Stimulated activated CD4-positive, alpha-beta T cell treated with anti-CD3 and anti-CD28 coated beads, Interleukin-2, amount 100 ng/mL, for 24 hours (primary cell): ENCODE results near the gene RASL12.
"Not testable (repeated sequence)": the region's sequence is repeated elsewhere in the genome, so short reads cannot be mapped to it uniquely, and the experiment has no call there.

ENCODE experiments used
- DNase-seq, 2 donors: peaks; one replicate each; pipeline ENCODE4 v3.0.0-alpha.2; 2020

Gene RASL12, protein sequence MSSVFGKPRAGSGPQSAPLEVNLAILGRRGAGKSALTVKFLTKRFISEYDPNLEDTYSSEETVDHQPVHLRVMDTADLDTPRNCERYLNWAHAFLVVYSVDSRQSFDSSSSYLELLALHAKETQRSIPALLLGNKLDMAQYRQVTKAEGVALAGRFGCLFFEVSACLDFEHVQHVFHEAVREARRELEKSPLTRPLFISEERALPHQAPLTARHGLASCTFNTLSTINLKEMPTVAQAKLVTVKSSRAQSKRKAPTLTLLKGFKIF

DNA sequence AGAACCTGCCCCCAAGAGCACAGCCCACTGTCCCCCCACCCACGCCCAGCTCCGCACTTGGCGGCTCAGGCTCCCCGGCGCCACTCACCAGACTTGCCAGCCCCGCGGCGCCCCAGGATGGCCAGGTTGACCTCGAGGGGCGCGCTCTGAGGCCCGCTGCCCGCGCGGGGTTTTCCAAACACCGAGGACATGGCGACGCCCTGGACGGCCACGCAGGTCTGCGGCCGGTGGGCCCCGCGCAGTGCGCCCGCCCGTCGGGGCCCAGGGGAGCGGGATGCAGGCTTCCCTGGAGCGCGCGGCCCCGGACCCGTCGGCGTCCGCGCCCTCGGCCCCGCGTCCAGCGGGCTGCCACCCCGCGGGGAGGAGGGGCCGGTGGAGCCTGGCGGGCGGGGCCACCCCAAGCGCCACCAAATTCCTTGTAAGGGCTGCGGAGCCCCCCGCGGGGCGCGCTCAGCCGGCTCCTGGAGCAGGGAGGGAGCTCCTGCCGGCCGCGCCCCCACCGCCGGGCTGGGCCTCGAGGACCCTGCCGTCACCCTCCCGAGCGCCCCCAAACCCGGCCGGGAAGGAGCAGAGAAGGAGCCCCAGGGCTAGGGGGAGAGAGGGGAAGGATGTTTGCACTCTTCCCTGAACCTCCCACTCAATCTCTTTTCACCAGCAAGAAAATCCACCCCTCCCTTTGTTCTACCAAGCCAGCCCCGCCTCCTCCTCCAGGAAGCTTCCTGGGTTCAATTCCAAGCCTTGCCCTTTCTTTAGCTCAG lies at the start of gene RASL12:
RASL12 (minus strand) TSS at position 347 of the 758 bp plus-strand sequence; CDS start at position 191, 156 bp downstream.
- DNase-seq, result no peak

DNA sequence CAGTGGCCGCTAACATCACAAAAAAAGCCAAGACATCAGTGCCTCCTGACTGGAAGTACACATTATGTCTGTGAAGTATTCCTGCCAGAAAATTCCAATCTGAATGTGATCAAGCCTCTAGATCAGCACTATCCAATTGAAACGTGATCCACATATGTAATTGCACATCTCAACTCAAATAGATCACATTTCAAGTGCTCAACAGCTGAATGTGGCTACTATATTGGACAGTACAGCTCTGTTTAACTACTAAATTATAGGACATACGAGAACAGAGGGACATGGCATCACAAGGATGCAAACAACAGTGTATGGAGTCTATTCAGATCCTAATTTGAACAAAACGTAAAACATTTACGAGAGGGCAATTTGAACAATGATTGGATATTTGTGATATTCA lies 47.8 kb upstream of the RASL12 start:
- DNase-seq, result no peak

DNA sequence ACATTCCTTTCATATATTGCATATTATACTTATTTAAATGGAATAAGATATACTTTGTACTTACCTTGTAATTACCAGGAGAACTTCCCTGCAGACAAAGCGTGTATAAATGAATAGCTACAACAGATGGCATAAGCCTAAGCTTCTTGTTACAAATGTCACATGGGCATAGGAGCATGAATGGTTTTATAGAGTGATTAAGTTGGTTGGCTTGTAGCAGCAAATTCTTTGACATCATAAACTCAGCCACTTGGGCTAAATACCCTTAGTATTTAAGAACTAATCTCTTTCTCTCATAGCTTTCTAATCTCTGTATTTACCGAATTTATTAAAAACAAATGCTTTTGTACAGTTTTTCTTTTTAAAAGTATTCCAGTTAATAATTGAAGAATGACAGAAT lies 47.3 kb upstream of the RASL12 start, which contains the start of gene UBAP1L:
UBAP1L (minus strand) TSS at position 115 of the 400 bp plus-strand sequence. CDS start 8,985 bp downstream, outside the sequence.
- DNase-seq, result no peak

DNA sequence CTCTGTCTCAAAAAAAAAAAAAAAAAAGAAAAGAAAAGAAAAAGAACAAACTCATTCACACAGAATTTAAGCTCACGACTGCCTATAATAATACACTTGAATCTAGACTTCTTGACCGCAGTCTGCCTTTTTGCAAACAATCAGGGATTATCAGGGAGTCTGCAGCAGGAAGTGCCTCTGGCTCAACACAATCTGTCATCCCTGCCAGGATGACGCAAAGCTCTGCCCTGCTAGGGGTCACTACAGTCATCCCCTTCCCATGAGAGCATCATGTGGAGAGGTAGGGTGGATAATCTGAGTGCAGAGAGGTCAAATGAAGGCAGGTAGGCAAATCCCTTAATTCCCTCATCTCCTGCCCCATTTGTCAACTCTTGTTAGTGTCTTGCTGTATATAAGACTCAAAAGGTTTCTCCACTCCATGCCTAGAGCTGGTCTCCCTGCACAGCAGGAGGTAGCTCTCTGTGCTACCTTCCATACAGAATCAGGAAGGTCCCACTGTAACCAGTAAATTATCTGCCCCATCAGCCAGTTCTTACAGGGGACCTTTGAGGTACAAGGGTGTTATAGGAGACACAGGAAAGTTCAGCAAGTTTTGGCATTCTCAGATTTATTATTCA lies 43.0 kb upstream of the RASL12 start:
- DNase-seq, result no peak

DNA sequence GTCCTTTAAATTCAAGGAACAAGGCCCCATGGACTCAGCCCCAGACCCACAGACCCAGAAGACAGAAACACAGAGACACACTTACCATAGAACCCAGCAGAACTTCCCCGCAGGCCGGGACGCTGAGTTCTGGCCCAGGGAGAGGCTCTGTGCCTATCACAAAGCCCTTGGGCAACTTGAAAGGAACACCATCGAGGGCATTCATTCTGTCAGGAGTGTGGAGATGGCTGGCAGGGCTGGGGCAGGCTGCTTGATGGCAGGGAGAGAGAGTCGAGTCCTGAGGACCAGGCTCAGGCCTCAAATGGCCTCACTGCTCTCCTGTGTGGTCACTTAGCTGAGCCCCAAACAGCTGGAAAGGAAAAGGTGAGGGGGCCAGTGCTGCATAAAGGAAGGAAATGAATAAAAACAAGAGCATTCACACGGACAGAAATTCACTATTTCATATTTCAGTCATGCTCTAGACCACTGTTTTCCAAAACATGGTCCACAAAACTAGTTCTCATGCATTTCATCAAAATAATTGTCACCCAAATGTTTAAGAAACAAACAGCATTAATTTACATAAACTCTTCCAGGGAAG lies 38.3 kb upstream of the RASL12 start:
- no peak for DNase-seq

DNA sequence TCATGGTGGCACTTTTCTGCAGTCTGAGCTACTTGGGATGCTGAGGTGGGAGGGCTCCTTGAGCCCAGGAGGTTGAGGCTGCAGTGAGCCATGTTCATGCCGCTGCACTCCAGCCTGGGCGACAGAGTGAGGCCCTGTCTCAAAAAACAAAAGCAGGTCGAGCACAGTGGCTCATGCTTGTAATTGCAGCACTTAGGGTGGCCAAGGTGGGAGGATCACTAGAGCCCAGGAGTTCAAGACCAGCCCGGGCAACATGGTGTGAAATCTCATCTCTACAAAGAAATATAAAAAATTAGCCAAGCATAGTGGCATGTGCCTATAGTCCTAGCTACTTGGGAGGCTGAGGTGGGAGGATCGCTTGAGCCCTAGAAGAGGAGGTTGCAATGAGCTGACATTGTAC lies 37.2 kb upstream of the RASL12 start:
- no peak for DNase-seq

DNA sequence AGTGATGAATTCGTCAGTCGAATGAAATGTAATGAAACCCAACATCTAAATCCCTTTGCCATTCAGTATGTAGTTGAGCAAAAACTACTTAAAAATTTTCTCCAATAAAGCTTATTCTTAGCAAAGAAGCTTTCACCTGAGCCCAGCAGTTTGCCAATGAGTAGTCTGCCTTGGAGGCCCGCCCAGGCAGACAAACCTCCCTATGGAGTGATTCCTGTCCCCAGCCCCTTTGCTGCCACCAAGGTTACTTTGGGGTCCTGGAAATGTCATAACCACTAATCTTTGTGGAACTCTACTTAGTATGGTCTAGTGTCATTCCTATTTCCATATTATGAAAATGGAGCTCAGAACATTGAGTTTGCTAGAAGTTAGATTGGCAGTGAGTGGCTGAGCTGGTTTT lies 35.1 kb upstream of the RASL12 start:
- no peak for DNase-seq

DNA sequence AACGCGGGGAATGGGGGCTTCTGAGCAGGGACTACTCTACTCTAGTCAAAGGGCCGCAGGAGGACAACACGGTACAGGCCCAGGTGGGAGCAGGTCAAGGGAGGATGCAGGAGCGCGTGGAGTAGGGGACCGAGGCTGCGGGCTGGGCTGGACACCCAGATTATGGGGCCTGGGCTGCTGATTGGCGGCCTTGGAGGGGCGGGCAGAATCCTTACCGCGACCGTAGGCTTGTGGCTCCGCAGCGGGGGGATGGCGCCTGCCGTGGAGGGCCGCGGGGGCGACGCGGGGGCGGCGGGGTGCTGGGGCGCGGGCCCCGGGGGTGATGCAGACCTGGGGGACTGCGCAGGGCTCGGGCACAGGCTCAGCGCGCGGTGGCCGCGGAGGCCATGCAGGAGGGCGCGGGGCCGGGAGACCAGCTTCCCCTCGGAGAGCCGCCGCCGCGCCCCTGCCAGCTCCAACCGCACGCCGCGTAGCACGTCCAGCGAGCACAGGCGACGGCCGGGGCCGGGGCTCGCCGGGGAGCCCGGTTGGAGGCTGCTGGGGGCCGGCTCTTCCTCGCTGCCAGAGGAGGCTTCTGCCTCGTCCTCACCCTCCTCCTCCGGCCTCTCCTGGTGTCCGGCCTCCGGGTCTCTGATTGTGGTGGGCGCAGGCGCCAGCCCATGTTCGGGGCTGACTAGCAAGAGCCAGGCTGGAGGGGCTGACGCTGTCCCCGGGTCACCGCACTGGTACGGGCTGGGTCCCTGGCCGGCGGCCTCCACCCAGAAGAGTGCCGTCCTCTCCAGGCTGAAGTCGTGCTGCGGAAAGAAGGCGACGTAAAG lies 34.3 kb upstream of the RASL12 start:
- no peak for DNase-seq

DNA sequence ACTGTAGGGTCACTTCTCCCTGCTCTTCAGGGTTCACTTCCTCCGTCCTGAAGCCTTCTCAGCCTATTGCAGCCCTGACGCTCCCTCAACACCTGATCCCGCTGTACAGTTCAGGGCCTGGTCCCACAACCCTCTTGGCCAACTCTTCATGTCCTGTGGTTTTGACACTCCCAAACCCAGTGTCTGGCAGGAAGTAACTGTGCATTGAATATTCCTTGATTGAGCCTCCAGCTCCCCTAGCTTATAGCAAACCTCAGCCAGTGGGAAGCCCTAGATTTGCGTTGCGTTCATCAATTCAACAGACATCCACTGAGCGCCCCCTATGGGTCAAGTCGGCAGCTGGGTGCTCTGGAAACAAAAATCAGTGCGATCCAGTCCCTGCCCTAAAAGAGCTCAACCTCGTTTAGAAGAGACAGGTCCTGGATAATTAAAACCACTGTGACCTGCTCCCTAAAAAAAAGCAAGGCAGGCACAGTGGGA lies 33.7 kb upstream of the RASL12 start:
- DNase-seq, result peak; percentile 64 to 70

DNA sequence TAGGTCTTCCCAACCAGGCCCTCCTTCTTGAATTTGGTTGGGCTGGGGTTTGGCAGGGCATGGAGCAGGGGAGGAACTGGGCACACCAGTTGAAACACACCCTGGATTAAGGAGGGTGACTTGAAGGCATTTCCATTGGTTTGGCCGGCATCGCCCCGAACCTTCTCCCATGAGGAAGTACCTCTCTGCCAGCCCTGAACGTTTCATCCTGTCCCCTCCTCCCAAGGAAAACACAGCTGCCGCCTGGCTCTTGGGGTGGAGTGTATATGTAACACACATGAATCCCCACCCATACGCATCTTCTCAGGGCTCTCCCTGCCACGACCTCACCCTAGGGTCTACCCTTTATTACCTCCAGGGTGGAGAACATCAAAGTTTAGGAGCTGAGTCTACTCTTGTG lies 32.7 kb upstream of the RASL12 start:
- no peak for DNase-seq

DNA sequence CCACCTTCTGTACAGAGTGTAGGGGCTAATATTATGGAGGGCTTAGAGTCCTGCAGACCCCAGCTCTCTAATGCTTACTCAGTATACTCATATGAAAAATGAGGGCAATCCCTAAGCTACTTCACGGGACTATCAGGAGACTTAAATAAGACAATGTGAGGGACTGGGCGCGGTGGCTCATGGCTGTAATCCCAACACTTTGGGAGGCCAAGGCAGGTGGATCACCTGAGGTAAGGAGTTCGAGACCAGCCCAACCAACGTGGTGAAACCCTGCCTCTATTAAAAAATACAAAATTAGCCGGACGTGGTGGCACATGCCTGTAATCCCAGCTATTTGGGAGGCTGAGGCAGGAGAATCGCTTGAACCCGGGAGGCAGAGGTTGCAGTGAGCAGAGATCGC lies 32.0 kb upstream of the RASL12 start:
- not testable (repeated sequence) for DNase-seq

DNA sequence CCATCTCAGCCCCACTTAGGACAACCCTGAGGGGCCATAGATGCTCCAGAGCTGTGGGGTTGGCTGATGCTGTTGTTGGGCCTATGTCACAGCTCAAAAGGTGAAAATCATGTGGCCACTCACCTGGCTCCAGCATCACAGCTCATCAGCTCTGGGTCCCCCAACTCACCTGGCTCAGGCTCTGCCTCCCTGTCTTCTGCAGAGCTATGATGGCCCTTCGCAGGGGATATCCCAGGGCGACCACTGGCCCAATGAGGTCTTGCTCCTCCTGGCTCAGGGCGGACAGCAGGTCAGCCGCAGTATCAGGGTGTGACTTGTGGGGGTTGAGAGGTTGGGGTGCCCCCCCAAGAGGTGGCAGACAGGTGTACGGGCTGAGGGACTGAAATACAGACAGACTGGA lies 31.5 kb upstream of the RASL12 start:
- no peak for DNase-seq

DNA sequence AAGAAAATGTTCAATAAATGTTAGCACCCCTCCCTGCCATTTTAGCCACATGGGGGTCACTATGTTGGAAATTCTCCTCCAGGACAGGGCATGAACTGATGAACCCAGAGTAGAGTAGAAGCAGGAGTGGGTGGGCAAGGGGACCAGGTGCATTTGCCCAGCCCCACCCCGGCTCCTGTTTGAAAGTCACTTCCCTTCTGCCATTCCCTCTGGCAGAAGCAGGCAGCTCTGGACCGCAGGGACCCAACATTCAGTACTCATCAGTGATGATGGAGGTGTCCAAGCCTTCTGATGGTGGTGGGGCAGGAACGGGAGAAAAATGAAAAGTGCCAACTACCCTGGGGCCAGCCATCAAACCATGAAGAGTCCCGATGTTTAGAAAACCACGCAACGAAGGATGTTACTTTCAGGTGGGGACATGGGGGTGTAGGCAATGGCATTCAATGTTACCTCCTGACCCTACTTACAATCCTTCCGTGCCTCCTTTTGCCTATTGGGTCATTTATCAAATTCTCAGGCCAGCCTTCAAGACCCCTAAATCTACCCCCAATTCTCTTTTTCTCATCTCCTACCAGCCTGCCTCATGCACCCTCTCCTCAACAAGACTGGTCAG lies 30.0 kb upstream of the RASL12 start:
- no peak for DNase-seq

DNA sequence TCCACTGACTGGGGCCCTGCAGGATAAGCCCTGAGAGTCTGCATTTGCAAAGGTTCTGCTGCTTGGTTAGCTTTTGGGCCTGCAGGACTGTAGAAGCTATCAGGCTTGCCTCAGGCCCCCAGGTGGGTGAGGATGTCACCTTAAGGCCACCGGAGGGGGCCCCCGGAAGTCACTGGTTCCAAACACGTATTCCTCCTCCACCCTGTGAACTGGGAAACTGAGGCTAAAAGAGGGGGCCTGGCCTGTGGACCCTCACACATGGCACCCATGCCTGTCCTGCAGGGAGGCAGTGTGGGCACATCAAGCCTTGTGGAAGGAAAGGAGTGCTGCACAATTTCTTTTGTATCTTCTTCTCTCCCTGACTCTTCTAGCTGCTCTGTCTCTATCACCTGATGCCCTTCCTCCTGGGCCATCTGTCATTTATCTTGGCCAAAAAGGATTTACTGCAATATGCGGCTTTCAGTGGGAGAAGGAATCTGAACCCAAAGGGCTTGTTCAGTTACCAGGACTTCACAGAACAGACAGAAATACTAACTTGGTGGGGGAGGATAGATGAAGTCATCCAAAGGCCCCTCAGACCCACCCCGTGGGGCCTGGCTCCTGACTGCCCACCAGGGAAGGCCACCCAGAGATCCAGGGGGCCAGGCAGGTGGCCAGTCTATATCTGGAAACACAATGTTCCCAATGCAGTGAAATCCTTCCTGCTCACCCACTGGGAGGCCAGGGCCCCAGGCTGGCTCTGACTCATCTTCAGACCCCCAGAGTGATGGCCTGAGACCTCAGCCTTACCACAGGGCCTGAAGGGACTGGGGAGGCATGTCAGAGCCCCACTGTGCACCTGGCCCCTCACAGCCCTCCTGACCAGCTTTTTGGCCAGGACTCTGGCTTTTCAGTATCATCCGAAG lies 28.9 kb upstream of the RASL12 start:
- no peak for DNase-seq

DNA sequence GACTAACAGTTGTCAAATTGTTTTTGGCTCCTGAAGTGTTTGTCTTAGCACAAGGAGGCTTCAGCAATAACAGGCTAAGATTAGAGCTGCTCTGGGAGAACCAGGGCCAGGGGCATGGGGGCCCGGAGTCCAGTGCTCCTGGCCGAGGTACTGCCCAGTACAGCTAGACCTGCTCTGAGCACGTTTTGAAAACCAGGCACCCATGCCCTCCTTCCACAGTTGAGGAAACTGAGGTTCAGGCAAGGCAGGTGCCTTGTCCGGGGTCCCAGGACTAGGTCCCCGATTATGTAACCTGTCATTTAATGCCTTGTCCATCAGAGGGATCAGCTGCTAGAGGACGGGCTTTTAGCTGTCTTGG lies 27.9 kb upstream of the RASL12 start:
- no peak for DNase-seq

DNA sequence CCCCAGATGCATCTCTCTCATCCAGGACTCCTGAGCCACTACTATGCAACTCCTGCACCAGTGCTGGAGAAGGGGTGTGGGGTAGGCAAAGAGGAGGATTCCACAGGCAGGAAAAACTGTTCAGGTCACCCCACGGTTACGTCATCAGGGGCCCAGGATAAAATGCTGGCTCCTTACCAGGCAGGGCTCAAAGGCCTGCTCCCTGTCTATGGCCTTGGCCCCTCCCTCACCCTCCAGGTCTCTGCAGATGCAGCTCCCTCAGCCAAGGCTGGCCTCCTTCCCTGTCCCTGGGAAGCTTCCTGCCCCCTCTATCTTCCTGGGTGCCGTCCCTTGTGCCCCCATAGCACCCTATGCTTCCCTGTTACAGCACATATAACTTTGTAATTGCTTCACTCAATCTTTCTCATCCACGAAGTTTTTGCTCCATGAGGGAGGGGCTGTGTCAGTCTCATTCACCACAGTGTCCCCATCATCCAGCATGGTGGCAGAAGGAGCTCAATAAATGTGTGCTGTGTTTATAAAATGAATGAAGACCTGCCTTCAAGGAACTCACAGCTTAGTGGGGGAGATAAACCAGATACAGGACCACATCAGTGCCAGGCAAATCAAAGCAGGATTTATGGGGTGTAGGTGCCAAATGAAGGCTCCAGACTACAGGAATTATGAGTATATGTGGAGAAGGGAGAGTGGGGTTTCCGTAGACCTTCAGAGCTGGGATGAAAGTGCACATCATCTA lies 27.4 kb upstream of the RASL12 start:
- no peak for DNase-seq

DNA sequence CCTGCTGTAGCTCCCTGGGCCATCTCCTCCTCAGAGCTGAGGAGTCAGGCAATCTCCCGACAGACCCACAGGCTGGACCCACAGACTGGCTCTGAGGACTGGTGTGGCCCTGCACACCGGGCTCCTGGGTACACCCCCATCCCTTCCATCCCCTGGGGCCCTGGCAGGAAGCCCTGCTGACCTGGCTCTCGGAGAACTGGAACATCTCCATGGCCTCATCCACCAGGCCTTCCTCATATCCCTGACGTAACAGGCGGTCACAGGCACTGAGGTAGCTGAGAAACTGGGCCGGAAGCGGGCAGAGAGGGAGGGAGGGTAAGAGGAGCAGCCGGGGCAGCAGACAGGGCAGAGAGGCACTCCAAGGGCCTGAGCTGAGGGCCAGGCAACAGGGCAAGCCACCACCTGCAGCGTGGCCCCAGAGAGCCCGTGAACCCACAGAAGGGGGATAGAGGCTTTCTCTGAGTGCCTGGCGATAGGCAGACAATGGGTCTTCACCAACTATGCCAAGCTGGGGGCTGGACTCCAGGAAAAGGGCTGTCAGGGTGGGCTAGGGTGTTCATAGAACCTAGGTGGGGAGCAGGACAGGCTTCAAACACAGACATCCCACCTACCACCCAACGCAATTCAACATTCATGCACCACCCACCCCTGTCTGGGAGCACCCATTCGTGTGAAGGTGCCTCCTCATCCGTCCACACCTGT lies 26.7 kb upstream of the RASL12 start:
- no peak for DNase-seq

DNA sequence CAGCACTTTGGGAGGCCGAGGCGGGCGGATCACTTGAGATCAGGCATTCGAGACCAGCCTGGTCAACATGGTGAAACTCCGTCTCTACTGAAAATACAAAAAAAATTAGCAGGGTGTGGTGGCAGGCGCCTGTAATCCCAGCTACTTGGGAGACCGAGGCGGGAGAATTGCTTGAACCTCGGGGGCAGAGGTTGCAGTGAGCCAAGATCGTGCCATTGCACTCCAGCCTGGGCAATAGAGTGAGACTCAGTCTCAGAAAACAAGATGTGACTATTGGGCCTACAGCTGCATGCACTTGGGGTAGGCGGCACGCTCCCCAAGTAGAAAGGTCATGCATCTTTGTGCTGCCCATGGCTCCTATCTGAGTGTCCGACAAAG lies 26.0 kb upstream of the RASL12 start:
- not testable (repeated sequence) for DNase-seq

DNA sequence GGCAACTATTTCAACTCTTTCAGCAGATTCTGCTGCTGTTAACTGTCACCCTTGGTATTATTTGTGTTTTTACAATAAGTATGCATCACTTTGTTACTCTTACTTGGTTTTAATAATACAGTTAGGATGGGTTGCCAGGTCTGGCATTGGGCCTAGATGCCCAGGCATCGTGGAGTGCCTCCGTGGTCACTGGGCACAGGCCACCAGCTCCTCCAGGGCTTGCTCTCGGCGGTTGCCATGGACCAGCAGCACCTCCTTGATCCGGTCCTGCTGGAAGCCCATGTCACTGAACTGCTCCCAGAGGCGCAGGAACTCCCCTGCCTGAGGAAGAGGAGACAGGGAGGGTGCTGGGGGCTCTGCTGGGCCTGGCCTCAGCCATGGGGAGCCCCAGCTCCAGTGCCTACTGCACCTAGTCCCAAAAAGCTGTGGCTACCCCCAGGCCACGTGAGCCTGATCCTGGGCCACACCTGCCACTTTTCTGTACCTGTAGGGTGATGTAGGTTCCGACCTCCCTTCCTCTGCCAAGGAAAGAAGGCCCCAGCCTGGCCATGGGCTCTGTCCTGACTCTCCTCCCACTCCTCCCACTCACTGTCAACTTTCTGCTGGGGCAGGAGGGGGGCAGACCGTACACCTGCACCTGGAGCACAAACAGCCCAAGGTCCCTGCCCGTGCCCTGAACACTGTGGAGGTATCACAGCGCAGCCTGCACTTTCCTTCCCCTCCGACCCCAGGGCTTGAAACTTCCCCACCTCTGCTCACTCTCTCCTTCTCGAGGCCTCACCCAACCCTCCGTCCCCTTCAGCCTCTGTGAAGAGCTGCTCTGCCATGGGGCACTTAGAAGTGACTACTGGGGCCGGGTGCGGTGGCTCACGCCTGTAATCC lies 25.4 kb upstream of the RASL12 start:
- DNase-seq, result no peak
